Hypothalamus (tissue), 51 donors: ENCODE results near the gene PTMS.

ENCODE experiments used
- DNase-seq, 51 donors: peaks; one replicate each; lab custom pipeline; 2025; lab: John Stamatoyannopoulos, UW

Gene PTMS

GRCh38 chr12:6819106-6820030, 53.2 kb downstream of the PTMS start:
- no peak for DNase-seq

- DNase-seq, result no peak
These were observed 54.0 kb downstream of the PTMS start for GRCh38 chr12:6820166-6820565.
